ENCODE measurements around the gene ZC3H12A. TPM values are rescaled to one million over a fixed set of nuclear protein-coding genes. Genes with fewer than 3 reads are reported as not detected.

ZC3H12A gene
- total and polyA plus RNA-seq, 2 of the 8 experiments (the other 6 are each of a cell fraction or from before 2014, with no cell fraction given): 7.4 to 10.0 TPM

DNA sequence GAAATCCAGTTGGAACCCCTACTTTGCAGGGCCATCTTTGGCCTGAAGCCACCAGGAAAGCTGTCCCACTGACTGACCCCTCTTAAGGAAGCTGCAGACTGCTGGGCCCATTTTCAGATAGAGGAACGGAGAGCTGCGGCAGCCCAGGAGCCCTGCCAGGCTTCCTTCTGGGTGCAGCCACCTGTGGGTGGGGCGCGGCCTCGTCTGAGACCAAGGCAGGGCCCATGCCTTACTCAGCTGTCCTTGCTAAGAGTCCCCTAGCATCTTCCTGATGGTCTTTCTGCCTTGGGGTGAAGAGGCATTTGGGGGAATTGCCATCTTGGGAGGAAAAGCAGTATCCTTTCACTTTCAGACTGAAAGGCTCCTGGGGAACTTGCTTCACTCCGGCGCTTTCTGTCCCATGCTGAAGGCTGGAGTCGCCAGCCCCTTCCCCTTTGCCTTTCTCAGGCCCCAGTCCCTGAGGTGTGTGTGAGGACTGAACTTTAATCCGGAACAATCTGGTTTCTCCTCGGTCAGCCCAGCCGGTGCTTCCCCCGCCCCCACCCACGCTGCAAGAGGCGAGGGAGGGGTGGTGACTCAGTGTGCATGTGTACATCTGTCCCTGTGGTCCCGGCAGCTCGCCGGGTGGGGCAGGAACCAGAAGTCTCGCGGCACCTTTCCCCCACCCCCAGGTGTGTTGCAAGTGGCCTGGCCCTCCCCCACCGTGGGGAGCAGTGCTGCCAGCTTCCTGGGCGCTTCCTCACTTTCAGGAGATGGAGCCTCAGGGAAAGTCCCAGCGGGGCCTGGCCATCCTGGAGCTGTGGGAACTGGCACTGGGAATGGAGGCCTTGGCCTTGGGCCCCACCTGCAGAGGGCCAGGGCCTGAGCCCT, 5.1 kb downstream of the ZC3H12A start:
- H4K8ac ChIP-seq (ENCODE audit: extremely low read depth, insufficient read depth, low read length): peak overlapping the region; percentile 47; the same call in 1 of the 2 replicates
- no peak overlapping the region for H2BK120ac ChIP-seq (replicated peaks; ENCODE audit: low read depth, low read length)
- H3K23me2 ChIP-seq (ENCODE audit: low read depth, low read length): peaks cover 4% of the 10 kb centered on the region; the same call in 1 of the 2 replicates
- no peak overlapping the region for H3K9ac ChIP-seq (replicated peaks in 1 of 4; ENCODE audit: extremely low read depth in 1 of 4, low read depth in 3 of 4, low read length in 3 of 4)
- H2AFZ ChIP-seq (ENCODE audit: low read length): no peak overlapping the region
- peaks cover 0 to 26% of the 10 kb centered on the region in 2 experiments; a peak in 2 of 4 replicates for H3K79me2 ChIP-seq (ENCODE audit: control insufficient read depth in 1 of 2, insufficient read depth in 2 of 2, low read length in 2 of 2)
- peaks cover 4 to 17% of the 10 kb centered on the region in 2 experiments for H4K20me1 ChIP-seq (replicated peaks in 1 of 2; ENCODE audit: control insufficient read depth in 1 of 2, insufficient read depth in 2 of 2, low read length in 2 of 2)
- H4K91ac ChIP-seq (replicated peaks; ENCODE audit: insufficient read length, low read length): no peak overlapping the region
- H2AK5ac ChIP-seq (ENCODE audit: low read depth, low read length): no peak overlapping the region
- H3K27me3 ChIP-seq (replicated peaks in 1 of 4; ENCODE audit: control insufficient read depth in 3 of 4, extremely low read depth in 1 of 4, insufficient read depth in 3 of 4, low read length in 3 of 4): no peaks in the 10 kb centered on the region
- DNase-seq (ENCODE audit: low read depth in 1 of 2, low spot score in 2 of 2): no peak
- H3K36me3 ChIP-seq (ENCODE audit: control insufficient read depth in 2 of 4, insufficient read depth in 4 of 4, low read length in 3 of 4): peaks cover 9 to 36% (median 26%) of the 10 kb centered on the region in 4 experiments; a peak in 7 of 8 replicates
- no peak for FAIRE-seq
- H3K4me3 ChIP-seq (ENCODE audit: extremely low read depth in 1 of 4, insufficient read depth in 2 of 4, low read depth in 3 of 4, low read length in 4 of 4): no peak overlapping the region
- 89% methylated on average over 22 of the region's 22 CpGs; no CpG with 5 or more reads in 1 of the 2 experiments for WGBS, 2 experiments (ENCODE audit: extremely low coverage in 1 of 2, insufficient coverage in 1 of 2, insufficient read length in 1 of 2, insufficient replicate concordance in 2 of 2, low coverage in 1 of 2, low lambda C conversion rate in 2 of 2, missing lambda C conversion rate in 1 of 2)
- H3K79me1 ChIP-seq (ENCODE audit: low read depth, low read length): peaks cover 8% of the 10 kb centered on the region
- H3K18ac ChIP-seq (ENCODE audit: extremely low read depth, low read length): no peak overlapping the region
- H4K5ac ChIP-seq (ENCODE audit: insufficient read length, low read depth, low read length): no peak overlapping the region
- no peak overlapping the region; the same call in 1 of the 2 replicates for H3K27ac ChIP-seq (ENCODE audit: low read depth, low read length)
- H2BK5ac ChIP-seq (ENCODE audit: low read depth, low read length): no peak overlapping the region
- H2BK20ac ChIP-seq (ENCODE audit: low read length): no peak overlapping the region
- H3K4me2 ChIP-seq (ENCODE audit: insufficient read depth in 1 of 2, low read depth in 2 of 2, low read length in 2 of 2): no peak overlapping the region
- H2BK12ac ChIP-seq (ENCODE audit: low read depth, low read length): no peak overlapping the region
- ChIA-PET CTCF (ENCODE audit: partially characterized antibody) (interaction anchor here (1.0 to 21.7 kb wide), 6 partner anchors 7 to 45 kb away, joined by 4 to 382 read pairs (median 44); no protein-coding TSS in a partner anchor), POLR2A (ENCODE audit: partially characterized antibody) (interaction anchor here (1.1 to 5.7 kb wide), 3 partner anchors 6 to 31 kb away, joined by 3 to 68 read pairs (median 7); no protein-coding TSS in a partner anchor)
- no peak overlapping the region for H3K56ac ChIP-seq (replicated peaks; ENCODE audit: insufficient read length, low read depth, low read length)
- H3K4ac ChIP-seq (replicated peaks; ENCODE audit: insufficient read length, low read depth, low read length): no peak overlapping the region
- no peak overlapping the region for H3K23ac ChIP-seq (ENCODE audit: insufficient read length)
- H3K14ac ChIP-seq (ENCODE audit: insufficient read length): no peak overlapping the region
- H3K9me3 ChIP-seq (ENCODE audit: insufficient read depth in 2 of 2, low read depth in 1 of 2, low read length in 1 of 2): no peaks in the 10 kb centered on the region
- peaks cover 0 to 42% (median 27%) of the 10 kb centered on the region in 4 experiments; a peak in 6 of 7 replicates for H3K4me1 ChIP-seq (replicated peaks in 1 of 4; ENCODE audit: control insufficient read depth in 3 of 4, insufficient read depth in 4 of 4, low read length in 3 of 4)
- no peak overlapping the region for H2BK15ac ChIP-seq (ENCODE audit: low read length)
- no peak for TF ChIP-seq RXRA (IDR thresholded peaks at IDR 0.05; ENCODE audit: insufficient read depth, low read depth, low read length)
- no peak for TF ChIP-seq NRF1 (IDR thresholded peaks at IDR 0.05; ENCODE audit: low read depth, low read length)
- no peak for TF ChIP-seq HDAC6 (IDR thresholded peaks at IDR 0.05; ENCODE audit: low read depth, low read length)
- TF ChIP-seq POLR2A (IDR thresholded peaks at IDR 0.05; ENCODE audit: control extremely low read depth in 1 of 2, low read depth in 2 of 2, low read length in 2 of 2): no peak
- TF ChIP-seq SAP30 (IDR thresholded peaks at IDR 0.05; ENCODE audit: insufficient read depth, insufficient replicate concordance, low read length): no peak
- TF ChIP-seq EZH2 (IDR thresholded peaks at IDR 0.05; ENCODE audit: low read depth, low read length, severe bottlenecking): no peak
- no peak for TF ChIP-seq SP1 (IDR thresholded peaks at IDR 0.05; ENCODE audit: low read depth, low read length)
- no peak for TF ChIP-seq TAF1 (IDR thresholded peaks at IDR 0.05; ENCODE audit: low read depth, low read length)
- no peak for TF ChIP-seq TCF12 (IDR thresholded peaks at IDR 0.05; ENCODE audit: low read depth, low read length)
- TF ChIP-seq RAD21 (IDR thresholded peaks at IDR 0.05 in 1 of 2, conservative IDR thresholded peaks at IDR 0.05 in 1 of 2; ENCODE audit: low read depth in 2 of 2, low read length in 2 of 2): no peak
- no peak for TF ChIP-seq SUZ12 (IDR thresholded peaks at IDR 0.05; ENCODE audit: low read length)

All from H1 (cell line).